ENCODE data around the gene DDX28.
A peak's percentile ranks its signal among the peaks of the same experiment; 100 is the strongest.

DDX28 gene

GRCh38 chr16:68022728-68023537, at the start of gene DDX28, which contains the start of gene DUS2:
DDX28 (minus strand) TSS chr16:68023232; CDS start chr16:68023202, 30 bp downstream.
DUS2 (plus strand) TSS chr16:68023284; CDS start chr16:68038024, 14,740 bp downstream.
- DNase-seq, result peak; percentile 85

GRCh38 chr16:68072038-68072695, 49.1 kb upstream of the DDX28 start:
- no peak for DNase-seq

- no peak for DNase-seq
Observed at GRCh38 chr16:68071518-68071901, 48.5 kb upstream of the DDX28 start.

GRCh38 chr16:68070806-68071517, 47.9 kb upstream of the DDX28 start:
- no peak for DNase-seq

- DNase-seq, result no peak
Observed at GRCh38 chr16:68070249-68070730, 47.3 kb upstream of the DDX28 start.

GRCh38 chr16:68069511-68070248, 46.6 kb upstream of the DDX28 start:
- no peak for DNase-seq

- no peak for DNase-seq
Observed at GRCh38 chr16:68068926-68069325, 45.9 kb upstream of the DDX28 start.

GRCh38 chr16:68066763-68067162, 43.7 kb upstream of the DDX28 start:
- DNase-seq, result no peak

- DNase-seq, result no peak
Observed at GRCh38 chr16:68065716-68066305, 42.8 kb upstream of the DDX28 start.

GRCh38 chr16:68064791-68065365, 41.8 kb upstream of the DDX28 start:
- peak; percentile 24 for DNase-seq

GRCh38 chr16:68062910-68063393, 39.9 kb upstream of the DDX28 start:
- no peak for DNase-seq

- no peak for DNase-seq
Observed at GRCh38 chr16:68061396-68061795, 38.4 kb upstream of the DDX28 start.

- DNase-seq, result no peak
Observed at GRCh38 chr16:68059804-68060203, 36.8 kb upstream of the DDX28 start.

GRCh38 chr16:68055395-68055794, 32.4 kb upstream of the DDX28 start:
- DNase-seq, result no peak

GRCh38 chr16:68049449-68049848, 26.4 kb upstream of the DDX28 start:
- DNase-seq, result no peak

- DNase-seq, result no peak
Observed at GRCh38 chr16:68047987-68048386, 25.0 kb upstream of the DDX28 start.

- DNase-seq, result no peak
Observed at GRCh38 chr16:68046106-68046505, 23.1 kb upstream of the DDX28 start.

- DNase-seq, result no peak
Observed at GRCh38 chr16:68041783-68042182, 18.8 kb upstream of the DDX28 start.

GRCh38 chr16:68040506-68041288, 17.7 kb upstream of the DDX28 start:
- peak; percentile 45 for DNase-seq

- DNase-seq, result no peak
Observed at GRCh38 chr16:68037841-68038597, 15.0 kb upstream of the DDX28 start.
